ENCODE data around the gene BTNL2. TPM values are rescaled to one million over a fixed set of nuclear protein-coding genes. Genes with fewer than 3 reads are reported as not detected.

BTNL2 gene
- total RNA-seq, 1 donor from 2014 or later: 0.63 TPM

- TF ChIP-seq CTCF (conservative IDR thresholded peaks at IDR 0.05; ENCODE audit: low read depth, low read length): no peak
- DNase-seq (ENCODE audit: low read depth): no peak
- no peak overlapping the region for H3K4me3 ChIP-seq (ENCODE audit: low read depth, low read length)
These were observed 19.2 kb downstream of the BTNL2 start for GRCh38 chr6:32387589-32388340.

- no peak overlapping the region for H3K4me3 ChIP-seq (ENCODE audit: low read depth, low read length)
- DNase-seq (ENCODE audit: low read depth): no peak
- no peak for TF ChIP-seq CTCF (conservative IDR thresholded peaks at IDR 0.05; ENCODE audit: low read depth, low read length)
These were observed 20.9 kb downstream of the BTNL2 start for GRCh38 chr6:32386040-32386439.

GRCh38 chr6:32382757-32383420, 24.1 kb downstream of the BTNL2 start:
- no peak overlapping the region for H3K4me3 ChIP-seq (ENCODE audit: low read depth, low read length)
- no peak for TF ChIP-seq CTCF (conservative IDR thresholded peaks at IDR 0.05; ENCODE audit: low read depth, low read length)
- DNase-seq (ENCODE audit: low read depth): no peak

GRCh38 chr6:32379545-32379944, 27.4 kb downstream of the BTNL2 start:
- no peak for TF ChIP-seq CTCF (conservative IDR thresholded peaks at IDR 0.05; ENCODE audit: low read depth, low read length)
- DNase-seq (ENCODE audit: low read depth): no peak
- no peak overlapping the region for H3K4me3 ChIP-seq (ENCODE audit: low read depth, low read length)

GRCh38 chr6:32375739-32376529, 31.0 kb downstream of the BTNL2 start:
- TF ChIP-seq CTCF (conservative IDR thresholded peaks at IDR 0.05; ENCODE audit: low read depth, low read length): no peak
- no peak for DNase-seq (ENCODE audit: low read depth)
- H3K4me3 ChIP-seq (ENCODE audit: low read depth, low read length): no peak overlapping the region

- TF ChIP-seq CTCF (conservative IDR thresholded peaks at IDR 0.05; ENCODE audit: low read depth, low read length): no peak
- no peak within 1 kb of the TSS for H3K4me3 ChIP-seq (ENCODE audit: low read depth, low read length)
- DNase-seq (ENCODE audit: low read depth): no peak
These were observed 35.2 kb downstream of the BTNL2 start, which contains the start of gene TSBP1 for GRCh38 chr6:32371803-32372202. TSBP1 (minus strand) TSS chr6:32371903; CDS start chr6:32371706, 197 bp downstream.
